ENCODE results near the gene PATJ.
"Not testable (repeated sequence)": the region's sequence is repeated elsewhere in the genome, so short reads cannot be mapped to it uniquely, and the experiment has no call there.

GRCh38 chr1:61837607-61838006, 95.3 kb downstream of the PATJ start:
- not testable (repeated sequence) for TF ChIP-seq CTCF (tag by site-specific recombination; IDR thresholded peaks at IDR 0.05); ZNF529 (tag by site-specific recombination; IDR thresholded peaks at IDR 0.05; ENCODE audit: insufficient replicate concordance); ZBTB10 (tag by site-specific recombination; IDR thresholded peaks at IDR 0.05); MYNN (tag by site-specific recombination; IDR thresholded peaks at IDR 0.05; ENCODE audit: borderline replicate concordance); ZNF704 (tag by site-specific recombination; IDR thresholded peaks at IDR 0.05); SETDB1 (IDR thresholded peaks at IDR 0.05; ENCODE audit: insufficient read length, low read length); ZNF292 (tag by site-specific recombination; IDR thresholded peaks at IDR 0.05; ENCODE audit: borderline replicate concordance, low read depth); ZNF785 (tag by site-specific recombination; IDR thresholded peaks at IDR 0.05); ZBTB44 (tag by site-specific recombination; IDR thresholded peaks at IDR 0.05); ZNF561 (tag by site-specific recombination; IDR thresholded peaks at IDR 0.05; ENCODE audit: borderline replicate concordance); ZNF169 (tag by site-specific recombination; IDR thresholded peaks at IDR 0.05); ZNF311 (tag by site-specific recombination; IDR thresholded peaks at IDR 0.05; ENCODE audit: borderline replicate concordance); REST (tag by site-specific recombination; IDR thresholded peaks at IDR 0.05); GLI4 (tag by site-specific recombination; IDR thresholded peaks at IDR 0.05)
